Epithelial cell of esophagus (primary cell): ENCODE results near the gene ZNF785.
A peak's percentile ranks its signal among the peaks of the same experiment; 100 is the strongest.

Experiments used
- DNase-seq: peaks from one replicate; pipeline ENCODE4 v3.0.0; 2010; ENCODE audit warnings: low read depth
- H3K4me3 ChIP-seq: 2 replicates; pipeline ENCODE4 v1.5.1; 2011; ENCODE audit warnings: mild to moderate bottlenecking, low read length, control low read depth
- CTCF ChIP-seq: IDR thresholded peaks from 2 replicates; pipeline ENCODE4 v1.5.1; 2011; ENCODE audit warnings: low read depth, mild to moderate bottlenecking, low read length, control low read depth, inconsistent platforms; ENCODE audit not compliant: insufficient read depth; ENCODE audit errors: missing control alignments

Gene ZNF785

GRCh38 chr16:30565526-30565925, 20.0 kb downstream of the ZNF785 start:
- no peak for TF ChIP-seq CTCF
- DNase-seq: no peak
- no peak overlapping the region for H3K4me3 ChIP-seq

- DNase-seq: no peak
Observed at GRCh38 chr16:30562021-30562420, 23.5 kb downstream of the ZNF785 start.

GRCh38 chr16:30561089-30561816, 24.2 kb downstream of the ZNF785 start:
- DNase-seq: no peak
- H3K4me3 ChIP-seq: peak overlapping the region; percentile 25
- TF ChIP-seq CTCF: no peak

More at GRCh38 chr16:30562021-30562420, 23.5 kb downstream of the ZNF785 start:
- no peak for TF ChIP-seq CTCF
- H3K4me3 ChIP-seq: no peak overlapping the region

- TF ChIP-seq CTCF: no peak
Observed at GRCh38 chr16:30559690-30560089, 25.8 kb downstream of the ZNF785 start.

GRCh38 chr16:30558789-30559377, 26.6 kb downstream of the ZNF785 start:
- DNase-seq: no peak
- peak overlapping the region; percentile 30 for H3K4me3 ChIP-seq
- TF ChIP-seq CTCF: no peak

More at GRCh38 chr16:30559690-30560089, 25.8 kb downstream of the ZNF785 start:
- no peak overlapping the region for H3K4me3 ChIP-seq
- DNase-seq: no peak

GRCh38 chr16:30557957-30558788, 27.3 kb downstream of the ZNF785 start, which contains the start of gene ZNF764:
Gene ZNF764, minus strand, starts transcription at chr16:30558374. Its CDS starts 192 bp downstream, at chr16:30558182.
- peak within 1 kb of the TSS; percentile 73 for H3K4me3 ChIP-seq
- TF ChIP-seq CTCF: no peak
- DNase-seq: peak; percentile 98
